HEK293 (cell line): ENCODE measurements around the gene UFSP1.
A peak's percentile ranks its signal among the peaks of the same experiment; 100 is the strongest.

Experiments used
- CTCF ChIA-PET: fragments of 350-600 bp; formaldehyde crosslinking; extraction: SDS; loops from one replicate; lab custom pipeline; 2021; ENCODE audit warnings: antibody characterized with exemption; lab: Yijun Ruan, JAX
- POLR2A ChIA-PET: fragments of 300-600 bp; formaldehyde crosslinking; extraction: SDS; loops from one replicate; lab custom pipeline; 2020; ENCODE audit warnings: antibody characterized with exemption, inconsistent platforms; lab: Yijun Ruan, JAX
- H3K27ac ChIP-seq: fragments of 200-500 bp; sonication (Bioruptor generic); 2 replicates; pipeline ENCODE4 v1.5.1; 2014; ENCODE audit warnings: low read depth, low read length, control low read depth, inconsistent platforms; ENCODE audit errors: extremely low read depth
- H3K36me3 ChIP-seq, 2 experiments: fragments of 200-500 bp in 1 of 2; sonication (Bioruptor generic) in 1 of 2; 1 replicate in 1 of 2; 2 replicates in 1 of 2; pipeline ENCODE4 v1.5.1; 2014 to 2017; ENCODE audit warnings: inconsistent platforms in 2 of 2, low read length in 2 of 2; ENCODE audit not compliant: control insufficient read depth in 2 of 2, insufficient read depth in 1 of 2
- H3K4me1 ChIP-seq: fragments of 200-500 bp; sonication (Bioruptor generic); 2 replicates; pipeline ENCODE4 v1.5.1; 2014; ENCODE audit warnings: mild to moderate bottlenecking, low read length, inconsistent platforms; ENCODE audit not compliant: control insufficient read depth, insufficient read depth
- H3K4me3 ChIP-seq: 2 replicates; pipeline ENCODE4 v1.5.1; 2011; ENCODE audit warnings: low read depth, mild to moderate bottlenecking, control low read depth, low read length, moderate library complexity
- H3K9me3 ChIP-seq: fragments of 200-500 bp; sonication (Bioruptor generic); 2 replicates; pipeline ENCODE4 v1.5.1; 2014; ENCODE audit warnings: low read depth, low read length, inconsistent platforms; ENCODE audit not compliant: control insufficient read depth, insufficient read depth
- BCL11B ChIP-seq: fragments of 450-650 bp; formaldehyde crosslinking; IDR thresholded peaks from 2 replicates; pipeline ENCODE4 v1.5.1; 2016; ENCODE audit warnings: low read depth, missing biosample characterization, missing genetic modification characterization
- BCL6B ChIP-seq: fragments of 450-650 bp; formaldehyde crosslinking; IDR thresholded peaks from 2 replicates; pipeline ENCODE4 v1.5.1; 2017; ENCODE audit warnings: missing biosample characterization, missing genetic modification characterization
- EGR2 ChIP-seq: fragments of 450-650 bp; formaldehyde crosslinking; IDR thresholded peaks from 2 replicates; pipeline ENCODE4 v1.5.1; 2016; ENCODE audit warnings: low read depth, missing biosample characterization, missing genetic modification characterization
- GLI4 ChIP-seq: fragments of 450-650 bp; formaldehyde crosslinking; IDR thresholded peaks from 2 replicates; pipeline ENCODE4 v1.5.1; 2016; ENCODE audit warnings: missing biosample characterization, missing genetic modification characterization
- GLIS2 ChIP-seq: fragments of 450-650 bp; formaldehyde crosslinking; IDR thresholded peaks from 2 replicates; pipeline ENCODE4 v1.5.1; 2016; ENCODE audit warnings: missing biosample characterization, missing genetic modification characterization
- HOXA7 ChIP-seq: sonication (generic); formaldehyde crosslinking; IDR thresholded peaks from 2 replicates; pipeline ENCODE4 v1.8.1; 2022; ENCODE audit warnings: missing genetic modification reagents, borderline replicate concordance
- MYNN ChIP-seq: fragments of 450-650 bp; formaldehyde crosslinking; IDR thresholded peaks from 2 replicates; pipeline ENCODE4 v1.5.1; 2016; ENCODE audit warnings: missing biosample characterization, missing genetic modification characterization, borderline replicate concordance
- MZF1 ChIP-seq: fragments of 450-650 bp; formaldehyde crosslinking; IDR thresholded peaks from 2 replicates; pipeline ENCODE4 v1.5.1; 2017; ENCODE audit warnings: missing biosample characterization, missing genetic modification characterization, borderline replicate concordance
- PRDM10 ChIP-seq: fragments of 450-650 bp; formaldehyde crosslinking; IDR thresholded peaks from 2 replicates; pipeline ENCODE4 v1.5.1; 2016; ENCODE audit warnings: missing biosample characterization, missing genetic modification characterization
- WT1 ChIP-seq: fragments of 450-650 bp; formaldehyde crosslinking; IDR thresholded peaks from 2 replicates; pipeline ENCODE4 v1.5.1; 2016; ENCODE audit warnings: missing biosample characterization, missing genetic modification characterization
- ZNF112 ChIP-seq: fragments of 450-650 bp; formaldehyde crosslinking; IDR thresholded peaks from 2 replicates; pipeline ENCODE4 v1.5.0; 2017; ENCODE audit warnings: missing biosample characterization, missing genetic modification characterization
- ZNF146 ChIP-seq: fragments of 450-650 bp; formaldehyde crosslinking; IDR thresholded peaks from 2 replicates; pipeline ENCODE4 v1.5.1; 2016; ENCODE audit warnings: missing biosample characterization, missing genetic modification characterization
- ZNF248 ChIP-seq: fragments of 450-650 bp; formaldehyde crosslinking; IDR thresholded peaks from 2 replicates; pipeline ENCODE4 v1.5.1; 2017; ENCODE audit warnings: missing biosample characterization, missing genetic modification characterization
- ZNF292 ChIP-seq: fragments of 450-650 bp; formaldehyde crosslinking; IDR thresholded peaks from 2 replicates; pipeline ENCODE4 v1.5.1; 2016; ENCODE audit warnings: low read depth, missing biosample characterization, missing genetic modification characterization, borderline replicate concordance
- ZNF311 ChIP-seq: fragments of 450-650 bp; formaldehyde crosslinking; IDR thresholded peaks from 2 replicates; pipeline ENCODE4 v1.5.1; 2017; ENCODE audit warnings: missing biosample characterization, missing genetic modification characterization, borderline replicate concordance
- ZNF423 ChIP-seq: fragments of 450-650 bp; formaldehyde crosslinking; IDR thresholded peaks from 2 replicates; pipeline ENCODE4 v1.5.1; 2016; ENCODE audit warnings: missing biosample characterization, missing genetic modification characterization
- ZNF530 ChIP-seq: fragments of 450-650 bp; formaldehyde crosslinking; IDR thresholded peaks from 2 replicates; pipeline ENCODE4 v1.5.1; 2016; ENCODE audit warnings: low read depth, missing biosample characterization, missing genetic modification characterization
- ZNF560 ChIP-seq: fragments of 450-650 bp; formaldehyde crosslinking; IDR thresholded peaks from 2 replicates; pipeline ENCODE4 v1.5.1; 2017; ENCODE audit warnings: missing biosample characterization, missing genetic modification characterization, borderline replicate concordance
- ZNF610 ChIP-seq: fragments of 450-650 bp; formaldehyde crosslinking; IDR thresholded peaks from 2 replicates; pipeline ENCODE4 v1.5.1; 2016; ENCODE audit warnings: missing biosample characterization, missing genetic modification characterization, borderline replicate concordance
- ZNF629 ChIP-seq: fragments of 450-650 bp; formaldehyde crosslinking; IDR thresholded peaks from 2 replicates; pipeline ENCODE4 v1.5.1; 2017; ENCODE audit warnings: missing biosample characterization, missing genetic modification characterization
- ZSCAN16 ChIP-seq: fragments of 450-650 bp; formaldehyde crosslinking; IDR thresholded peaks from 2 replicates; pipeline ENCODE4 v1.5.1; 2016; ENCODE audit warnings: missing biosample characterization, missing genetic modification characterization
- ZSCAN23 ChIP-seq: fragments of 450-650 bp; formaldehyde crosslinking; IDR thresholded peaks from 2 replicates; pipeline ENCODE4 v1.5.1; 2016; ENCODE audit warnings: missing biosample characterization, missing genetic modification characterization
- TF ChIP-seq, protein P1 (sequence below): fragments of 450-650 bp; formaldehyde crosslinking; IDR thresholded peaks from 2 replicates; pipeline ENCODE4 v1.5.1; 2016; ENCODE audit warnings: missing biosample characterization, missing genetic modification characterization
- TF ChIP-seq, protein P2 (sequence below): fragments of 450-650 bp; formaldehyde crosslinking; IDR thresholded peaks from 2 replicates; pipeline ENCODE4 v1.5.1; 2016; ENCODE audit warnings: missing biosample characterization, missing genetic modification characterization
- TF ChIP-seq, protein P3 (sequence below): fragments of 450-650 bp; formaldehyde crosslinking; IDR thresholded peaks from 2 replicates; pipeline ENCODE4 v1.5.1; 2016; ENCODE audit warnings: missing biosample characterization, missing genetic modification characterization

Gene UFSP1

GRCh38 chr7:100874577-100875355, 14.7 kb downstream of the UFSP1 start, which contains the start of gene SRRT:
Gene SRRT (plus strand): TSS chr7:100875103. CDS start chr7:100875591, 488 bp downstream.
- peaks cover 47 to 75% of the 10 kb centered on the region in 2 experiments for H3K36me3 ChIP-seq
- no peaks in the 10 kb centered on the region for H3K9me3 ChIP-seq
- H3K27ac ChIP-seq = peak within 1 kb of the TSS; percentile 78
- POLR2A ChIA-PET = interaction anchor here (0.5 to 8.1 kb wide), 33 partner anchors 8 to 445 kb away, joined by 3 to 198 read pairs (median 4); partner anchors contain the start of genes ACHE, AGFG2, EPHB4 and FBXO24
- H3K4me1 ChIP-seq = no peaks in the 10 kb centered on the region
- H3K4me3 ChIP-seq = peak within 1 kb of the TSS; percentile 68
- CTCF ChIA-PET = interaction anchor here (0.6 to 1.1 kb wide), 4 partner anchors 22 to 185 kb away, joined by 3 to 4 read pairs (median 3); partner anchors contain the start of gene SLC12A9
- TF ChIP-seq ZSCAN23 (tag by site-specific recombination) (no peak), BCL6B (tag by site-specific recombination) (no peak), ZNF560 (tag by site-specific recombination) (no peak), WT1 (tag by site-specific recombination) (peak; percentile 57), GLI4 (peak; percentile 64; the same call in 1 of the 2 replicates), ZNF530 (tag by site-specific recombination) (no peak), GLIS2 (tag by site-specific recombination) (no peak; the same call in 1 of the 2 replicates), ZSCAN16 (tag by site-specific recombination) (peak; percentile 43; the same call in 1 of the 2 replicates), HOXA7 (CRISPR knock-in tag) (no peak), ZNF146 (tag by site-specific recombination) (no peak), ZNF248 (tag by site-specific recombination) (no peak), ZNF112 (tag by site-specific recombination) (no peak), MYNN (tag by site-specific recombination) (no peak), ZNF292 (tag by site-specific recombination) (no peak), PRDM10 (tag by site-specific recombination) (peak; percentile 96), BCL11B (tag by site-specific recombination) (0 out of 2 replicates have a peak, but pooled peaks have one; percentile 24), ZNF423 (tag by site-specific recombination) (no peak), MZF1 (tag by site-specific recombination) (0 out of 2 replicates have a peak, but pooled peaks have one; percentile 33), EGR2 (tag by site-specific recombination) (peak; percentile 56), ZNF629 (tag by site-specific recombination) (peak; percentile 84), ZNF610 (tag by site-specific recombination) (peak; percentile 34; the same call in 1 of the 2 replicates), ZNF311 (tag by site-specific recombination) (no peak)
- TF ChIP-seq, protein P1, sequence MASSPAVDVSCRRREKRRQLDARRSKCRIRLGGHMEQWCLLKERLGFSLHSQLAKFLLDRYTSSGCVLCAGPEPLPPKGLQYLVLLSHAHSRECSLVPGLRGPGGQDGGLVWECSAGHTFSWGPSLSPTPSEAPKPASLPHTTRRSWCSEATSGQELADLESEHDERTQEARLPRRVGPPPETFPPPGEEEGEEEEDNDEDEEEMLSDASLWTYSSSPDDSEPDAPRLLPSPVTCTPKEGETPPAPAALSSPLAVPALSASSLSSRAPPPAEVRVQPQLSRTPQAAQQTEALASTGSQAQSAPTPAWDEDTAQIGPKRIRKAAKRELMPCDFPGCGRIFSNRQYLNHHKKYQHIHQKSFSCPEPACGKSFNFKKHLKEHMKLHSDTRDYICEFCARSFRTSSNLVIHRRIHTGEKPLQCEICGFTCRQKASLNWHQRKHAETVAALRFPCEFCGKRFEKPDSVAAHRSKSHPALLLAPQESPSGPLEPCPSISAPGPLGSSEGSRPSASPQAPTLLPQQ (tag by site-specific recombination) = peak; percentile 66
- TF ChIP-seq, protein P2, sequence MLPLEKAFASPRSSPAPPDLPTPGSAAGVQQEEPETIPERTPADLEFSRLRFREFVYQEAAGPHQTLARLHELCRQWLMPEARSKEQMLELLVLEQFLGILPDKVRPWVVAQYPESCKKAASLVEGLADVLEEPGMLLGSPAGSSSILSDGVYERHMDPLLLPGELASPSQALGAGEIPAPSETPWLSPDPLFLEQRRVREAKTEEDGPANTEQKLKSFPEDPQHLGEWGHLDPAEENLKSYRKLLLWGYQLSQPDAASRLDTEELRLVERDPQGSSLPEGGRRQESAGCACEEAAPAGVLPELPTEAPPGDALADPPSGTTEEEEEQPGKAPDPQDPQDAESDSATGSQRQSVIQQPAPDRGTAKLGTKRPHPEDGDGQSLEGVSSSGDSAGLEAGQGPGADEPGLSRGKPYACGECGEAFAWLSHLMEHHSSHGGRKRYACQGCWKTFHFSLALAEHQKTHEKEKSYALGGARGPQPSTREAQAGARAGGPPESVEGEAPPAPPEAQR = no peak
- TF ChIP-seq, protein P3, sequence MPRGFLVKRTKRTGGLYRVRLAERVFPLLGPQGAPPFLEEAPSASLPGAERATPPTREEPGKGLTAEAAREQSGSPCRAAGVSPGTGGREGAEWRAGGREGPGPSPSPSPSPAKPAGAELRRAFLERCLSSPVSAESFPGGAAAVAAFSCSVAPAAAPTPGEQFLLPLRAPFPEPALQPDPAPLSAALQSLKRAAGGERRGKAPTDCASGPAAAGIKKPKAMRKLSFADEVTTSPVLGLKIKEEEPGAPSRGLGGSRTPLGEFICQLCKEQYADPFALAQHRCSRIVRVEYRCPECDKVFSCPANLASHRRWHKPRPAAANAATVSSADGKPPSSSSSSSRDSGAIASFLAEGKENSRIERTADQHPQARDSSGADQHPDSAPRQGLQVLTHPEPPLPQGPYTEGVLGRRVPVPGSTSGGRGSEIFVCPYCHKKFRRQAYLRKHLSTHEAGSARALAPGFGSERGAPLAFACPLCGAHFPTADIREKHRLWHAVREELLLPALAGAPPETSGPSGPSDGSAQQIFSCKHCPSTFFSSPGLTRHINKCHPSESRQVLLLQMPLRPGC (tag by site-specific recombination) = peak; percentile 46
